Right lobe of liver (tissue), 6 donors: ENCODE measurements around the gene IL27RA. TPM values are rescaled to one million over a fixed set of nuclear protein-coding genes. Genes with fewer than 3 reads are reported as not detected.
"Not testable (repeated sequence)": the region's sequence is repeated elsewhere in the genome, so short reads cannot be mapped to it uniquely, and the experiment has no call there.

Source experiments
- ATAC-seq, 4 donors: fragments of 200-7000 bp; cut with Tn5 transposase; one replicate each; pipeline ENCODE4 v1.9.1; 2020; ENCODE audit warnings: mild to moderate bottlenecking in 4 of 4, moderate library complexity in 4 of 4
- DNase-seq, 3 donors: peaks; one replicate each; pipeline ENCODE4 v3.0.0-alpha.2; 2020
- H3K27ac ChIP-seq, 3 donors: fragments of 200-600 bp; one replicate each; pipeline ENCODE4 v1.8.0; 2022
- H3K27me3 ChIP-seq, 2 donors: fragments of 200-600 bp; one replicate each; pipeline ENCODE4 v1.8.0; 2022
- H3K36me3 ChIP-seq, 4 donors: fragments of 200-600 bp; sonication (generic) in 1 of 4; one replicate each; pipeline versions ENCODE4 v1.5.1 to v1.8.0; 2017 to 2022; ENCODE audit warnings: control low read depth in 1 of 4
- H3K4me1 ChIP-seq, 4 donors: fragments of 200-600 bp; sonication (generic) in 1 of 4; one replicate each; pipeline versions ENCODE4 v1.5.1 to v1.8.0; 2017 to 2022; ENCODE audit warnings: control low read depth in 1 of 4
- H3K4me3 ChIP-seq, 3 donors: fragments of 200-600 bp; one replicate each; pipeline ENCODE4 v1.8.0; 2022
- H3K9me3 ChIP-seq, 4 donors: fragments of 200-600 bp; sonication (generic) in 1 of 4; one replicate each; pipeline versions ENCODE4 v1.5.1 to v1.8.0; 2017 to 2022; ENCODE audit warnings: control low read depth in 1 of 4
- CTCF ChIP-seq, 4 donors: fragments of 200-600 bp in 3 of 4; fragments of 450-650 bp in 1 of 4; IDR thresholded peaks; one replicate each; pipeline versions ENCODE4 v1.5.1 to v1.8.0; 2016 to 2022; ENCODE audit warnings: antibody characterized with exemption in 4 of 4, mild to moderate bottlenecking in 2 of 4
- POLR2A ChIP-seq: fragments of 450-650 bp; IDR thresholded peaks from one replicate; pipeline ENCODE4 v1.6.1; 2017; ENCODE audit warnings: antibody characterized with exemption, mild to moderate bottlenecking
- WGBS: methylation state at CpG from one replicate; pipeline ENCODE4 v1.1.6; 2018; ENCODE audit warnings: low coverage, low lambda C conversion rate; ENCODE audit not compliant: insufficient coverage; ENCODE audit errors: missing lambda C conversion rate; 5-methylcytosine and 5-hydroxymethylcytosine counted together
- intact Hi-C, 2 donors: fragments of 100-400 bp; cut with DNase I; formaldehyde crosslinking; loops; one replicate each; pipeline versions ENCODE4 v1.11.2 to v1.14.1; 2022
- total RNA-seq, 6 experiments: library from RNA; depleted of rRNA in 2 of 6; stranded (reverse); fragments of >200 nt in 2 of 6; fragmentation: NEBNext Ultra II Directional in 3 of 6; extraction: Animal tissue kit (Norgen Biotek cat#: 25700) in 3 of 6; gene quantifications; one replicate each; pipeline versions ENCODE4 v1.1.0 to v1.2.4, GENCODE V29; 2016 to 2023
- donor health status: DM: no; HTN: yes; CAD: no.
- donor health status: DM: no; HTN: no; CAD: no.
- donor health status: DM: no; HTN: no; CAD: no.
- donor health status: DM: no; HTN: yes; CAD: no.
- donor health status: DM: no; HTN: yes; CAD: no.

Gene IL27RA
- total RNA-seq, 6 experiments from 2014 or later, result 1.1 to 3.0 (median 1.5) TPM

GRCh38 chr19:14035706-14036105 lies 4.1 kb downstream of the IL27RA start:
- intact Hi-C loops, result no loop called here
- Histone ChIP-seq H3K36me3 (no peaks in the 10 kb centered on the region), H3K4me1 (peaks cover 0 to 5% (median 0%) of the 10 kb centered on the region in 4 donors), H3K4me3 (no peak overlapping the region), H3K27ac (no peak overlapping the region), H3K27me3 (no peaks in the 10 kb centered on the region), H3K9me3 (no peaks in the 10 kb centered on the region)
- no peak for DNase-seq
- ATAC-seq, result no peak
- TF ChIP-seq CTCF (IDR thresholded peaks at IDR 0.05) (no peak), POLR2A (no peak)
- 75% methylated on average over 7 of the region's 7 CpGs for WGBS

- WGBS, result 93% methylated on average over 1 of the region's 7 CpGs
- no peak overlapping the region for H3K27ac ChIP-seq
- intact Hi-C loops, result no loop called here
- ATAC-seq, result no peak
- H3K36me3 ChIP-seq, result no peaks in the 10 kb centered on the region
- H3K4me3 ChIP-seq, result no peak overlapping the region
- no peak for TF ChIP-seq POLR2A
- no peak for TF ChIP-seq CTCF (IDR thresholded peaks at IDR 0.05)
- no peaks in the 10 kb centered on the region for H3K4me1 ChIP-seq
- no peaks in the 10 kb centered on the region for H3K9me3 ChIP-seq
- DNase-seq, result no peak
- H3K27me3 ChIP-seq, result no peaks in the 10 kb centered on the region
Observed at GRCh38 chr19:14039181-14039580, 7.6 kb downstream of the IL27RA start.

GRCh38 chr19:14042659-14043608 lies 11.4 kb downstream of the IL27RA start:
- WGBS, result 59% methylated on average over 8 of the region's 19 CpGs
- not testable (repeated sequence) for H3K9me3 ChIP-seq

GRCh38 chr19:14047866-14048265 lies 16.3 kb downstream of the IL27RA start:
- ATAC-seq, H3K36me3 ChIP-seq, H3K9me3 ChIP-seq, H3K4me3 ChIP-seq, DNase-seq, H3K4me1 ChIP-seq, H3K27me3 ChIP-seq, H3K27ac ChIP-seq: not testable (repeated sequence)
- intact Hi-C loops, result loop anchor here in 1 of 2 donors (10.0 kb wide), 1 partner anchor 163 kb away; no protein-coding TSS in a partner anchor
- 95% methylated on average over 8 of the region's 10 CpGs for WGBS

More at GRCh38 chr19:14042659-14043608, 11.4 kb downstream of the IL27RA start:
- peak; percentile 82 to 92 (median 87) for ATAC-seq
- intact Hi-C loops, result loop anchor here in 1 of 2 donors (10.0 kb wide), 1 partner anchor 158 kb away; no protein-coding TSS in a partner anchor
- H3K27me3 ChIP-seq, H3K4me1 ChIP-seq, H3K27ac ChIP-seq, DNase-seq, H3K36me3 ChIP-seq, H3K4me3 ChIP-seq: not testable (repeated sequence)
- TF ChIP-seq CTCF (IDR thresholded peaks at IDR 0.05), result peak; percentile 46 to 63 (median 54)
